HG02938 (cell line): ENCODE measurements around the gene ZNF277.
"Not testable (repeated sequence)": the region's sequence is repeated elsewhere in the genome, so short reads cannot be mapped to it uniquely, and the experiment has no call there.

Experiments
- ATAC-seq: cut with Tn5 transposase; IDR thresholded peaks from one replicate; pipeline ENCODE4 v1.9.1; 2021; ENCODE audit warnings: mild to moderate bottlenecking, moderate library complexity; ENCODE audit not compliant: unreplicated experiment

ZNF277 gene

GRCh38 chr7:112249967-112250366 lies 43.5 kb downstream of the ZNF277 start:
- ATAC-seq, result not testable (repeated sequence)

- ATAC-seq, result no peak
Measured at GRCh38 chr7:112252141-112252540, 45.6 kb downstream of the ZNF277 start.

GRCh38 chr7:112252691-112253090 lies 46.2 kb downstream of the ZNF277 start:
- ATAC-seq, result no peak

- ATAC-seq, result no peak
Measured at GRCh38 chr7:112254156-112254555, 47.7 kb downstream of the ZNF277 start.

- no peak for ATAC-seq
Measured at GRCh38 chr7:112254709-112255387, 48.4 kb downstream of the ZNF277 start.

- ATAC-seq, result no peak
Measured at GRCh38 chr7:112255388-112255720, 48.9 kb downstream of the ZNF277 start.

GRCh38 chr7:112257073-112257472 lies 50.6 kb downstream of the ZNF277 start:
- ATAC-seq, result no peak

- no peak for ATAC-seq
Measured at GRCh38 chr7:112260911-112261310, 54.4 kb downstream of the ZNF277 start.

GRCh38 chr7:112262036-112262435 lies 55.5 kb downstream of the ZNF277 start:
- ATAC-seq, result no peak

GRCh38 chr7:112262855-112263487 lies 56.5 kb downstream of the ZNF277 start:
- no peak for ATAC-seq

GRCh38 chr7:112263519-112263918 lies 57.0 kb downstream of the ZNF277 start:
- ATAC-seq, result no peak

GRCh38 chr7:112266141-112266540 lies 59.6 kb downstream of the ZNF277 start:
- ATAC-seq, result no peak

GRCh38 chr7:112266595-112267270 lies 60.2 kb downstream of the ZNF277 start:
- ATAC-seq, result no peak

GRCh38 chr7:112267944-112268691 lies 61.6 kb downstream of the ZNF277 start:
- no peak for ATAC-seq

GRCh38 chr7:112271162-112271561 lies 64.7 kb downstream of the ZNF277 start:
- no peak for ATAC-seq

GRCh38 chr7:112272921-112273561 lies 66.5 kb downstream of the ZNF277 start:
- ATAC-seq, result no peak

GRCh38 chr7:112279042-112279441 lies 72.5 kb downstream of the ZNF277 start:
- ATAC-seq, result no peak

GRCh38 chr7:112280267-112280666 lies 73.8 kb downstream of the ZNF277 start:
- no peak for ATAC-seq

GRCh38 chr7:112282476-112283188 lies 76.1 kb downstream of the ZNF277 start:
- ATAC-seq, result no peak

GRCh38 chr7:112283382-112283910 lies 77.0 kb downstream of the ZNF277 start:
- peak; percentile 86 for ATAC-seq
